ENCODE results near the gene DMRTB1. TPM values are rescaled to one million over a fixed set of nuclear protein-coding genes. Genes with fewer than 3 reads are reported as not detected.

The DMRTB1 gene
- total RNA-seq, 1 experiment from 2014 or later, result not detected

- CTCF ChIA-PET, result no interaction called here
- no TSS peak for BruUV-seq (replicated peaks)
- H3K9me3 ChIP-seq (ENCODE audit: control insufficient read depth in 1 of 2, insufficient read depth in 1 of 2, low read depth in 1 of 2, low read length in 2 of 2), result no peaks in the 10 kb centered on the region
These were observed 24.5 kb downstream of the DMRTB1 start for GRCh38 chr1:53483656-53484055.

More at GRCh38 chr1:53483656-53484055, 24.5 kb downstream of the DMRTB1 start:
- TF ChIP-seq ZFX (IDR thresholded peaks at IDR 0.05), result no peak
- TF ChIP-seq YY1 (IDR thresholded peaks at IDR 0.05; ENCODE audit: extremely low read depth, insufficient replicate concordance, low read depth, low read length), result no peak
- TF ChIP-seq FOSL1 (IDR thresholded peaks at IDR 0.05; ENCODE audit: low read depth), result no peak
- no peak for TF ChIP-seq ZBTB33 (IDR thresholded peaks at IDR 0.05; ENCODE audit: extremely low read depth, insufficient replicate concordance, low read length)
- TF ChIP-seq ZNF274 (IDR thresholded peaks at IDR 0.05; ENCODE audit: low read depth, low read length), result no peak
- no peak for TF ChIP-seq CTCF (IDR thresholded peaks at IDR 0.05 in 2 of 3, conservative IDR thresholded peaks at IDR 0.05 in 1 of 3; ENCODE audit: borderline replicate concordance in 1 of 3, insufficient read depth in 1 of 3, low read depth in 2 of 3, low read length in 2 of 3)
- no peak for TF ChIP-seq EZH2 (IDR thresholded peaks at IDR 0.05)
- no peak for TF ChIP-seq POLR2AphosphoS5 (IDR thresholded peaks at IDR 0.05; ENCODE audit: low read depth, low read length)
- no peak for TF ChIP-seq RAD21 (IDR thresholded peaks at IDR 0.05; ENCODE audit: low read depth)
- TF ChIP-seq MAX (IDR thresholded peaks at IDR 0.05), result no peak
- TF ChIP-seq CBX3 (IDR thresholded peaks at IDR 0.05; ENCODE audit: low read depth), result no peak
- no peak for TF ChIP-seq ELF1 (IDR thresholded peaks at IDR 0.05; ENCODE audit: borderline replicate concordance, low read depth)
- no peak for TF ChIP-seq TCF7L2 (IDR thresholded peaks at IDR 0.05; ENCODE audit: borderline replicate concordance, extremely low read depth, insufficient read depth, insufficient read length)
- no peak for TF ChIP-seq EZH2phosphoT487 (IDR thresholded peaks at IDR 0.05; ENCODE audit: borderline replicate concordance)
- TF ChIP-seq EGR1 (IDR thresholded peaks at IDR 0.05; ENCODE audit: low read depth), result no peak
- no peak for TF ChIP-seq CEBPB (IDR thresholded peaks at IDR 0.05; ENCODE audit: low read depth)
- H3K4me3 ChIP-seq (replicated peaks in 1 of 2; ENCODE audit: low read depth in 1 of 2, low read length in 2 of 2), result no peak overlapping the region
- intact Hi-C loops (cut with micrococcal nuclease), result loop anchor here (10.0 kb wide), 2 partner anchors 331 to 471 kb away; no protein-coding TSS in a partner anchor
- H3K36me3 ChIP-seq (ENCODE audit: control insufficient read depth in 1 of 2, insufficient read depth in 2 of 2, low read length in 2 of 2), result no peaks in the 10 kb centered on the region
- H2AFZ ChIP-seq (ENCODE audit: low read depth, low read length, poor library complexity, severe bottlenecking), result no peak overlapping the region
- H3K4me1 ChIP-seq (ENCODE audit: control insufficient read depth in 1 of 2, insufficient read depth in 2 of 2, low read length in 2 of 2), result peaks cover 0 to 5% of the 10 kb centered on the region in 2 experiments; a peak in 1 of 4 replicates
- ChIA-PET POLR2A (no interaction called here), RAD21 (ENCODE audit: low non-redundant PET in 1 of 2, low total read pairs in 2 of 2, uncharacterized antibody in 2 of 2, unreplicated experiment in 2 of 2) (no interaction called here)
- no peak overlapping the region for H3K4me2 ChIP-seq (ENCODE audit: low read length)
- H3K9ac ChIP-seq (ENCODE audit: low read length), result no peak overlapping the region
- ATAC-seq, result no peak
- H4K20me1 ChIP-seq (ENCODE audit: insufficient read depth), result no peaks in the 10 kb centered on the region
- H3K9me2 ChIP-seq (ENCODE audit: insufficient read depth), result no peaks in the 10 kb centered on the region
- no peak for DNase-seq (ENCODE audit: low read depth, low spot score)
- no peak overlapping the region for H3K27ac ChIP-seq (ENCODE audit: low read depth, low read length)
- no peaks in the 10 kb centered on the region for H3K79me2 ChIP-seq (ENCODE audit: insufficient read depth, low read length)
- no peaks in the 10 kb centered on the region for H3K27me3 ChIP-seq (ENCODE audit: insufficient read depth, low read length)
